ENCODE measurements around the gene UFD1.

The UFD1 gene

DNA sequence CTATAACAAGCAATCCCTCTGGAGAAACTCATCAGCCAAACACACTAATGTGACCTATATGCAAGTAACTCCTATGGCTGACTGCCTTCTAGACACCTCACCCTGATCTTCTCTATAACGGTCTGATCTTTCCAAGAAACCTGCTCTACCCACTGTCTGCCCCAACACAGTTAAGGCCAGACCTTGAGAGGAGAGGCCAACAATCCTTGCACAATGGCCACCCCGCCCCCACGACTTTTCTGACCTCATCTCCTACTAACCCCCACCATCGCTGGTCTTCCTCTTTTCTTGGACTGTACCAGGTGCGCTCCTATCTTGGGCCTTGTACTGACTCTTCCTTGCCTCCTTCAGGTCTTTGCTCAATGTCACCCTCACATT is 59.9 kb downstream of the UFD1 start:
- no peak for DNase-seq

DNA sequence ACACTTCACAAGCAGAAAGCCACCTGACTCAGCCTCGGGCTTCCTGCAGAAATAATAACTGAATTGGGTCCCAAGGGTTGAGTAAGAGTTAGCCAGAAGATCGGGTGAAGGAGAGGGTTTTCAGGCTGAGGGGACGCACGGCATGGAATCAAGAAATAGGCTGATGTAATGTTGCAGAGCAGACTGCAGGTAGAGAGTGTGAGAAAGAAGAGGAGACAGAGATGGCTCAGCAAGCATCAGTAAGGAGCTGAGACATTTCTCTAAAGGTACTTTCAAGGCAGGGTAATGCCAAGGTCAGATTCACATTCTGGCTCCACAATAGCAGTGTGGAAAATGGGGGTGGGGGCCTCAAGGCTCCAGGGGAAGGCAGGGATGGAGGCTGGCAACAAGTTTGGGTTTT is 66.1 kb downstream of the UFD1 start:
- DNase-seq = no peak

DNA sequence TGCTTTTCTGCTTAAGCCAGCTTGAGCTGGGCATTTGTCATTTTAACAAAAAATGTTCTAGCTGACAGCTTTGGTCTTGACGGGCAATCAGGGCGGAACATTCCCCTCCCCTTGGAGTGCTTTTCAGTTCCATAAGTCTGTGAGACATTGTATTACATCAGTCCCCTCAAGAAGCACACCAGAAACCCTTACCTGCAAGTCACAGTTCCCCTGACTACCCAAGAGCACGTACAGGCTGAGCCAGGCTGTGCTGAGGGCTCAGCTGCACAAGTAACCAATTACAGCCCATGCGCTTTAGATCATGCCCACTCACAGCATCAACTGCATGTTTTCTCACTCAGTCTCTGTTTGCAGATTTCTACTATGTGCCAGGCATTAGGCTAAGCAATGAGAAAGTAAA is 66.5 kb downstream of the UFD1 start:
- no peak for DNase-seq

- no peak for DNase-seq
Measured at GRCh38 chr22:19411690-19412045, 67.3 kb downstream of the UFD1 start.

GRCh38 chr22:19410941-19411689 is 67.9 kb downstream of the UFD1 start:
- no peak for DNase-seq

DNA sequence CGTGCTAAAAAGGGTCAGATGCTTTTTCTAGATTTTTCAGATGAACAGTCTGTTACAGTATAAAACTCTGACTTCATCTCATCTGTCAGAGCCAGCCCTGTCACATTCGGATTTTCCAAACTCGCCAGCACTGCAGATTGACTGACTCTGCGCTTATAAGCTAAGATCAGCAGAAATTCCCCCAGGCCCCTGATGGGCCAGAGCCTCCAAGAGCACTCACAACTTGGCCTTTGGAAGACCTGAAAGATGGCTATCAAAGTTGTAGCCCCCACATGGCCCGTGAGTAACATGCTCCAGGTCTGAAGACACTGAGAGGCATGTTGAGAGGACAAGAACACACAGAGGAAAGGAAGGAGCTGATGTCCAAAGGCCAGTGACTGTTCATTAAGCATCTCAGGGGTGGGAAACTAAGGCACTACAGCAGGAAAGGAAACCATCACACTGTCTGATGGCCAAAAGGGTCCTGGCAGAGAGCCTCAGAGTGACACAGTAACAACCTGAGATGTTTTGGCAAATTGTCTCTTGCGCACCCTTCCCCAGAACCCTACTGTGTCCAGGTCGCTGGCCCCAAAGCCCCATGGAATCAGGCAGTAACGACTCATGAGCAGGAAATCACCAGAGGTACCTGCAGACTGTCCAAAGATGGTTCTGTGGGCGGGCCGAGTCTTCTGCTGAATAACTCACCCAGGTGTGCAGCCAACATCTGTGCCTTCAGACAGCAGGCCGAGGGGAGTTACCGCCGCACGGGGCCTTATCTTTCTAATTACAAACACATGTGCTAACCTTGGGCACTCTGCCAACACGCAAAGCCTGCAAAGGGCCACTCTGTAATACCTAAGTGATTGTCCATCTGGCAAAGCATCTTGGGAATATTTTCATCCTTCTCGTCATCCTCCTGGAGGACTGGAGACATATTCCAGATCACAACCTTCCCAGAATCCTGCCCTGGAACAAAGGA is 71.1 kb downstream of the UFD1 start:
- DNase-seq = no peak

GRCh38 chr22:19406846-19407245 is 72.1 kb downstream of the UFD1 start:
- no peak for DNase-seq

DNA sequence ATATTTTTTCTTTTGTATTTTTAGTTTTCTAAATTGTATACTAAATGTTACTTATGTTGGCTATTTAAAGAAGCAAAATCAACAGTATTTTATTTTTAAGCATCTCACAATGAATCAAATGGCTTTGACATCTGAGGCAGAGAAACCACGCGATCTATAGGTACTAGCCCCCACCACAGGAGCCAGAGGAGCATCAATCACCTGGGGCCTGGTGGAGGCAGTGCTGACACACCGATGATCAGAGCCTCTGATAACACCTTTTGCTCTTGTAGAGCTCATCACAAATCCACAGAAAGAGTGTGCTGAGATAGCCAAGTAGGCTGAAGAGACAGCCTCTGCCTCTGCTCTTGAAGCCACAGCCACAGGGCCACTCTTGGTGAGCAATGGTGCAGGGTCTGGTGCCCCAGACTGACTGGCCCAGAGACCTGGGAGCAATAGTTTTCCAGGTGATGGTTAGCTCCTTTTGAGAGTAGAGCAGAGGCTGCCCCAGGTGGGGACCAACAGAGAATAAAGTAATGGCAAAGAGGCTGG is 72.6 kb downstream of the UFD1 start:
- DNase-seq = no peak

GRCh38 chr22:19405652-19406051 is 73.3 kb downstream of the UFD1 start:
- DNase-seq = no peak

- DNase-seq = no peak
Measured at GRCh38 chr22:19405133-19405532, 73.9 kb downstream of the UFD1 start.

DNA sequence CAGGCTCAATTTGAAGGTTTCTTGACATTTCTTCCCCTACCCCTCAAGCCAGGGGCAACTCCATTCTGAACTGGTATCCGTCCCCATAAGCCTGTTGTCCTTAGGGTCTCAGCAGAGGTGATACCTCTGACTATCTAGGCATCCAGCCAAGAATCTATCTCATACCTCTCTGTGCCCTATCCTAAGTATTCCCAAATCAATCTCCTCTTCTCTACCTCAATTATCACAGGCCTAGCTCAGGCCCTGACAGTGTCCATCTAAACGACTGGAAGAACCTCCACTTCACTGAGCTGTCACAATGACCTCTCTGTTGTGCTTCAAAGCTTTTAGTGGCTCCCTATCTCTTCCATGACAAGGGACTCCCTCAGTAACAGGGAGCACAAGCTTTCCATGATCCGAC is 74.3 kb downstream of the UFD1 start:
- no peak for DNase-seq

DNA sequence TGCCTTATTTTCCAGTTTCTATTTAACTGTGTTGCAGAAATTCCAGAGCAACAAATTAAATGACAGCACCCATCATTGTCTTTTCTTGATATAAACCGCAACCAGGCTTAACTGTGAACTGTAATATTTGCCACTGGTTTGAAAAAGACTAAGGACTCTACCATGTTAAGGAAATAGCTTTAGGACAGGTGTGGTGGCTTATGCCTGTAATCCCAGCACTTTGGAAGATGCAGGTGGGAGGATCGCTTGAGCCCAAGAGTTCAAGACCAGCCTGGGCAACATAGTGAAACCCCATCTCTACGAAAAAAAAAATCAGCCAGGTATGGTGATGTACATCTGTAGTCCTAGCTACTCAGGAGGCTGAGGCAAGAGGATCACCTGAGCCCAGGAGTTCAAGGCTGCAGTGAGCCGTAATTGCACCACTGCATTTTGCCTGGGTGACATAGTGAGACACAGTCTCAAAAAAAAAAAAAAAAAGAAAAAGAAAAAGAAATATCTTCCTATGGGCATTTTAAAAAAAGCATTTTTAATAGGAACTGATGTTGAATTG is 76.3 kb downstream of the UFD1 start:
- DNase-seq = no peak

DNA sequence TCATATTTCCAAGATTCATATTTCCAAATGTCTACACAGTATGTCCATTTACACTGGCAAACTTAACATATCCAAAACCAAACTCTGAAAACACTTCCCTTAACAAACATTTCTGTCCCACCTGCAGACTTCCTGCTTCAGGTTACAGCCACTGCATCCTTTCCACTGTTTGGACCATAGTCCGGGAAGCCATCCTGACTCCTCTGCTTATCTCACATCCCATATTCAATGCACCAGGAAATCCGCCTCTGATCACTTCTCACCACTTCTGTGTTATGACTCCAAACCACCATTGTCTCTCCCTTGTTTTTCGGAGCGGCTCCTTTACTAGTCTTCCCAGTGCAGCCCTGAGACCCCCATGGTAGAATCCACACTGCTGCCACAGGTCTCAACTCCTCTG is 77.5 kb downstream of the UFD1 start:
- DNase-seq = no peak

DNA sequence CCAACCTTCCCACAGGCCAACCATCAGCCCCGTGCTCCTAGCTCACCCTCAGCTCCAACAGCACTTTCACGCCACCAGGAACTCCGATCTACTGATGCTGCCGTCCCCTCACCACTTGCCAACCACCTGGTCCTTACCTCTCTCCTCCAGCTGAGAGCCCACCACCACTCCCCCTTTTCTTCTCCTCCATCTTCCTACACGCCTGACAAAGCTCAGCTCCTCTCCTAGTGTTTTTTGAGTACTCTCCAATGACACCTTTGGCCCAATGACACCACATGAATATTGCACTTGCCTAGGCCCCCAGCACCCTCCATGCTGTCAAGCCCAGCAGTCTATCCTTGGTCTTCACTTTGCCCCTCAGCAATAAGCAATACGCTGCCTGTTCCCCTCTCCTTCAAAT is 78.1 kb downstream of the UFD1 start:
- no peak for DNase-seq

Measured in stimulated activated CD4-positive, alpha-beta T cell treated with anti-CD3 and anti-CD28 coated beads, Interleukin-15, amount 100 ng/mL, for 24 hours (primary cell).